ENCODE data around the gene RHO.
A peak's percentile ranks its signal among the peaks of the same experiment; 100 is the strongest.
"Not testable (repeated sequence)": the region's sequence is repeated elsewhere in the genome, so short reads cannot be mapped to it uniquely, and the experiment has no call there.

RHO gene

GRCh38 chr3:129522953-129523352, 5.5 kb upstream of the RHO start:
- no peak for DNase-seq

- DNase-seq: no peak
Observed at GRCh38 chr3:129524081-129524480, 4.4 kb upstream of the RHO start.

GRCh38 chr3:129525341-129525968, 3.0 kb upstream of the RHO start:
- DNase-seq: peak in 1 of 2 experiments; percentile 13

DNA sequence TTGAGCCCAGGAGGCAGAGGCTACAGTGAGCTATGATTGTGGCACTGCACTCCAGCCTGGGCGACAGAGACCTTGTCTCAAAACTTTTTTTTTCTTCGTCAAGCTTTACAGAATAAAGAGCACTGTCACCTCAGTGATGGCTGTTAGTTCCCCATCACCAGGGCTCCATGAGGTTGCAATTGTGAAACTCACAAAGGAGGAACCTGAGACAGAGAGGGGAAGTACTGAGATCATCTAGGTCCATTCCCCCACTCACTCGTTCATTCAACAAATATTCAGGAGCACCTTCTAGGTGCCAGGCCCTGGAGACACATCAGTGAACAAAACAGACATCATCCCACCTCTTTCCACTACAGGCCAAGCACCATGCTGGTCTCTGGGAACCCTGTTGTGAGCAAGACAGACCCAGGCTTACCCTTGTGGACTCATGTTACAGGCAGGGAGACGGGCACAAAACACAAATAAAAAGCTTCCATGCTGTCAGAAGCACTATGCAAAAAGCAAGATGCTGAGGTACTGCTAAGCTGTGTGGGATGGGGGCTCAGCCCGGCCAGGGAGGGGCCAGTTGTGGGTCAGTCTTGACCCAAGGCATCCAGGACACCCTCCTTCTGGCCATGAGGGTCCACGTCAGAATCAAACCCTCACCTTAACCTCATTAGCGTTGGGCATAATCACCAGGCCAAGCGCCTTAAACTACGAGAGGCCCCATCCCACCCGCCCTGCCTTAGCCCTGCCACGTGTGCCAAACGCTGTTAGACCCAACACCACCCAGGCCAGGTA, 2.1 kb upstream of the RHO start:
- peak; percentile 99 for DNase-seq

GRCh38 chr3:129527262-129527661, 1.2 kb upstream of the RHO start:
- no peak for DNase-seq

- no peak for DNase-seq
Observed at GRCh38 chr3:129529436-129530210, 1.2 kb downstream of the RHO start.

GRCh38 chr3:129530251-129530791, 1.9 kb downstream of the RHO start:
- DNase-seq: no peak

GRCh38 chr3:129530821-129531220, 2.4 kb downstream of the RHO start:
- no peak for DNase-seq

DNA sequence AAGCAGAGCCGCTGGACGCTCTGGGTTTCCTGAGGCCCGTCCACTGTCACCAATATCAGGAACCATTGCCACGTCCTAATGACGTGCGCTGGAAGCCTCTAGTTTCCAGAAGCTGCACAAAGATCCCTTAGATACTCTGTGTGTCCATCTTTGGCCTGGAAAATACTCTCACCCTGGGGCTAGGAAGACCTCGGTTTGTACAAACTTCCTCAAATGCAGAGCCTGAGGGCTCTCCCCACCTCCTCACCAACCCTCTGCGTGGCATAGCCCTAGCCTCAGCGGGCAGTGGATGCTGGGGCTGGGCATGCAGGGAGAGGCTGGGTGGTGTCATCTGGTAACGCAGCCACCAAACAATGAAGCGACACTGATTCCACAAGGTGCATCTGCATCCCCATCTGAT, 3.3 kb downstream of the RHO start:
- DNase-seq: peak; percentile 26 to 42

DNA sequence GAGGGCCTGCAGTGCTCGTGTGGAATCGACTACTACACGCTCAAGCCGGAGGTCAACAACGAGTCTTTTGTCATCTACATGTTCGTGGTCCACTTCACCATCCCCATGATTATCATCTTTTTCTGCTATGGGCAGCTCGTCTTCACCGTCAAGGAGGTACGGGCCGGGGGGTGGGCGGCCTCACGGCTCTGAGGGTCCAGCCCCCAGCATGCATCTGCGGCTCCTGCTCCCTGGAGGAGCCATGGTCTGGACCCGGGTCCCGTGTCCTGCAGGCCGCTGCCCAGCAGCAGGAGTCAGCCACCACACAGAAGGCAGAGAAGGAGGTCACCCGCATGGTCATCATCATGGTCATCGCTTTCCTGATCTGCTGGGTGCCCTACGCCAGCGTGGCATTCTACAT, 3.8 kb downstream of the RHO start:
- DNase-seq: no peak

DNA sequence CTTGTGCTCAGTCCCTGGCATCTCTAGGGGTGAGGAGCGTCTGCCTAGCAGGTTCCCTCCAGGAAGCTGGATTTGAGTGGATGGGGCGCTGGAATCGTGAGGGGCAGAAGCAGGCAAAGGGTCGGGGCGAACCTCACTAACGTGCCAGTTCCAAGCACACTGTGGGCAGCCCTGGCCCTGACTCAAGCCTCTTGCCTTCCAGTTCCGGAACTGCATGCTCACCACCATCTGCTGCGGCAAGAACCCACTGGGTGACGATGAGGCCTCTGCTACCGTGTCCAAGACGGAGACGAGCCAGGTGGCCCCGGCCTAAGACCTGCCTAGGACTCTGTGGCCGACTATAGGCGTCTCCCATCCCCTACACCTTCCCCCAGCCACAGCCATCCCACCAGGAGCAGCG, 5.0 kb downstream of the RHO start:
- no peak for DNase-seq

DNA sequence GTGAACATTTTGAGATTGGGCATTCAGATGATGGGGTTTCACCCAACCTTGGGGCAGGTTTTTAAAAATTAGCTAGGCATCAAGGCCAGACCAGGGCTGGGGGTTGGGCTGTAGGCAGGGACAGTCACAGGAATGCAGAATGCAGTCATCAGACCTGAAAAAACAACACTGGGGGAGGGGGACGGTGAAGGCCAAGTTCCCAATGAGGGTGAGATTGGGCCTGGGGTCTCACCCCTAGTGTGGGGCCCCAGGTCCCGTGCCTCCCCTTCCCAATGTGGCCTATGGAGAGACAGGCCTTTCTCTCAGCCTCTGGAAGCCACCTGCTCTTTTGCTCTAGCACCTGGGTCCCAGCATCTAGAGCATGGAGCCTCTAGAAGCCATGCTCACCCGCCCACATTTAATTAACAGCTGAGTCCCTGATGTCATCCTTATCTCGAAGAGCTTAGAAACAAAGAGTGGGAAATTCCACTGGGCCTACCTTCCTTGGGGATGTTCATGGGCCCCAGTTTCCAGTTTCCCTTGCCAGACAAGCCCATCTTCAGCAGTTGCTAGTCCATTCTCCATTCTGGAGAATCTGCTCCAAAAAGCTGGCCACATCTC, 6.1 kb downstream of the RHO start:
- no peak for DNase-seq

DNA sequence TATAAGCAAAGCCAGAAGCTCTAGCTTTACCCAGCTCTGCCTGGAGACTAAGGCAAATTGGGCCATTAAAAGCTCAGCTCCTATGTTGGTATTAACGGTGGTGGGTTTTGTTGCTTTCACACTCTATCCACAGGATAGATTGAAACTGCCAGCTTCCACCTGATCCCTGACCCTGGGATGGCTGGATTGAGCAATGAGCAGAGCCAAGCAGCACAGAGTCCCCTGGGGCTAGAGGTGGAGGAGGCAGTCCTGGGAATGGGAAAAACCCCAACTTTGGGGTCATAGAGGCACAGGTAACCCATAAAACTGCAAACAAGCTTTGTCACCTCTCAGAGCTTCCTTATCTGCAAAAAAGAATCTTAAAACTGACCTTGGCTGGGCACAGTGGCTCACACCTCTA, 6.6 kb downstream of the RHO start:
- no peak for DNase-seq

- DNase-seq: no peak
Observed at GRCh38 chr3:129536374-129536667, 7.9 kb downstream of the RHO start.

DNA sequence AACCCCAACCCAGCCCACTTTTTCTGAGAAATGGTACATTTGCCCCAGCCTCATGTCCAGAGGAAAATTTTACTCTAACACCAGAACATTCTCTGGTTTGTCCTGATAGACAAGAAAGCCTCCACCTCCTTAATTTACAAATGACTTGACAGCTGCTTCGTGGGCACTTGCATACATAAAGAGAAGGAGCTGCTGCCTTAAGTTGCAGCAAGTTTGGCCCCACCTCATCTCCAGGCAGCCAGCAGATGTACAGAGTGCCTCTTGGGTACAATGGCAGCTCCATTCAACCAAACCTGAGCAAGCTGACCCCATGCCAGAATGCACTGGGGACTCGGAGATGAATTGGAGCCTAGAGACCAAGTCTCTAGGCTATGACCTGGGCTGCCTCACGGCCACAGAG, 8.4 kb downstream of the RHO start:
- DNase-seq: no peak

DNA sequence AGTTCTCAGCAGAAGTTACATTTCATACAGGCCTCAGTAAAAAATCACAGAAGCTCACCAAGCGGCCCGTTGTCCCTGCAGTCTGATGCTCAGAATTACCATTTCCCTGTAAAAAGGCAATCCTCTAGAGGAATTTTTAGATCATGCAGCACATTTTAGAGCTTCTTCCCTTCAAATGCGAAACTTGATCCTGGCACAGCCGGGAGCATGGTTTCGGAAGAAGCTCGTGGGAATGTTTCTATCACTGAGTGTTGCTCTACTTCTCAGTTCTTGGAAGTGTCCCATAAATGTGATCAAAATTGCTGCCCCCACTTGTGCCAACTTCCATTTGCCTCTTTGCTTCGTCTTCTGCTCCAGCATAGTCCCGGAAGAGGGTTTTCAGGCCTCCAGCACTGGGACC, 10.8 kb downstream of the RHO start:
- no peak for DNase-seq

GRCh38 chr3:129540776-129541516, 12.5 kb downstream of the RHO start:
- DNase-seq: no peak

DNA sequence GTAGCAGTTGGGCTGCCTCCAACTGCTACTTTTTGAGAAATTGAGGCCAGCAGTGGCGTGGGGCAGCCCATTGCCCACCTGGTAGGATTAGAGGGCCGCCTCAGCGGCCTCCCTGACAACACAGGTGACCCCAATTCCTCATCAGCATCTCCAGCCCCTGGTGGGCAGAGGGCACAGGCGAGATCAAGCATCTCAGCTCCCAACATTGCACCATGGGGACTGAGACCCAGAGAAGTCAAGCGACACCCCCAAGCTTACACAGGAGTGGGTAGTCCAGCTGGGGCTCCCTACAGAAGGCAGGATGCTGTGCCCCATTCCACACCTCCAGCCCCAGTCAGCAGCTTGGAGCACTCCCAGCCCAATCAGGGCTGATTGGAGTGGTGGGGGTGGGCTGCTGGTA, 14.3 kb downstream of the RHO start:
- DNase-seq: no peak

DNA sequence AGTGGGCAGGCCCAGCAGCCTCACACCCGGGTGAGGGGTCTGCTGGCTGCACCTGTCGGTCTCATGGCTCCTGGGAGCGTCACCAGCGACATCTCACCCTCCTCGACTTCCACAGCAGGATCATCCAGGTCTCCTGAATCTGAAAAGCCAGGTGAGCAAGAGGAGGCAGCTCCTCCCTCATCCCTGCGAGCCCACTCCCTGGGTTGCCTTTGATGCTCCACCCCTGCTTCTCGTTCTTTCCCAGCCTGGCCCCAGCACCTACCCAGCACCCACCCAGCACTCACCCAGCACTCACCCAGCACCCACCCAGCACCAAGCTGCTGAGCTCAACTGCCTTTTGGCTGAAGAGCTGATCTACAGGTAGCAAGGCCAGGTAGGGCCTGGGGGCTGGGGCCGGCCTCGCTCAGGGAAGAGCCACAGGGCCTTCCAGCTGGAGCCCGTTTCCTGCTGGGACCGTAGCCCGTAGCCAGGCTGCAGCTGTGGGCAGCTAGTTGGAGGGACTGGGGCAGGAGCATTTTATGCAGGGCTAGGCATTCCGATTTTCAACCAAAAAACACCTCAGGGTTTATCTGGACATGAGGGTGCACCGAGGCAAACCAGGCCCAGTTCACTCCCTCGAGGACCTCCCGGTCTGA, 14.8 kb downstream of the RHO start, which contains the start of gene H1-8:
Gene H1-8 (plus strand): TSS at position 20 of the 635 bp plus-strand sequence. CDS start 44 bp downstream, at position 64.
- DNase-seq: no peak

- DNase-seq: no peak
Observed at GRCh38 chr3:129543999-129544398, 15.6 kb downstream of the RHO start.

DNA sequence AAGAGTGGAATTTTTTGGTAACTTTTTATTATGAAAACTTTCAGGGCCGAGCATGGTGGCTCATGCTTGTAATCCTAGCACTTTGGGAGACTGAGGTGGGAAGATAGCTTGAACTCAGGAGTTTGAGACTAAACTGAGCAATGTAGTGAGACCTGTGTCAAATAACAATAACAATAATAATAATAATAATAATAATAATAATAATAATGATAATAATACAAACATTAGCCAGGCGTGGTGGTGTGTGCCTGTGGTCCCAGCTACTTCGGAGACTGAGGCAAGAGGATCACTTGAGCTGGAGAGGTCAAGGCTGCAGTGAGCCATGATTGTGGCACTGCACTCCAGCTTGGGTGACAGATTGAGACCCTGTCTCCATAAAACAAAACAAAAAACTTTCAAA, 17.5 kb downstream of the RHO start:
- not testable (repeated sequence) for DNase-seq

DNA sequence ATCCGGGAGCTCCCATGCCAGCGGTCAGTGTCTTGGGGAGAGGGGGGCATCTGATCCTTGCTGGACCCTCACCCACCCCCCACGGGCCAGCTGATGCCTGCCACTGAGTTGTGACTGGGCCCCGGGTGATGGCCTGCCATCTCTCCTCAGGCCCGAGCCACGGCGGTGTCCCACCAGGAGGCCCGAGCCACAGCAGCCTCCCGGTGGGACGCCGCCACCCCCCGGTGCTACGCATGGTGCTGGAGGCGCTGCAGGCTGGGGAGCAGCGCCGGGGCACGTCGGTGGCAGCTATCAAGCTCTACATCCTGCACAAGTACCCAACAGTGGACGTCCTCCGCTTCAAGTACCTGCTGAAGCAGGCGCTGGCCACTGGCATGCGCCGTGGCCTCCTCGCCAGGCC, 18.8 kb downstream of the RHO start:
- no peak for DNase-seq

Measured in AML-193 (cell line).